GM18520 (cell line): ENCODE data around the gene PRKAG1.
A peak's percentile ranks its signal among the peaks of the same experiment; 100 is the strongest.
"Not testable (repeated sequence)": the region's sequence is repeated elsewhere in the genome, so short reads cannot be mapped to it uniquely, and the experiment has no call there.

ENCODE experiments used
- ATAC-seq: cut with Tn5 transposase; IDR thresholded peaks from one replicate; pipeline ENCODE4 v1.9.1; 2021; ENCODE audit not compliant: unreplicated experiment

Gene PRKAG1

GRCh38 chr12:49018261-49019119, at the start of gene PRKAG1:
PRKAG1 (minus strand) TSS chr12:49018776; CDS start chr12:49018740, 36 bp downstream.
- peak; percentile 87 for ATAC-seq

- no peak for ATAC-seq
These were observed 47.5 kb upstream of the PRKAG1 start for GRCh38 chr12:49066120-49066519.

- ATAC-seq = no peak
These were observed 46.2 kb upstream of the PRKAG1 start for GRCh38 chr12:49064767-49065152.

- ATAC-seq = not testable (repeated sequence)
These were observed 43.3 kb upstream of the PRKAG1 start for GRCh38 chr12:49061916-49062315.

GRCh38 chr12:49061157-49061650, 42.6 kb upstream of the PRKAG1 start:
- no peak for ATAC-seq

GRCh38 chr12:49060237-49061156, 41.9 kb upstream of the PRKAG1 start, which contains the start of gene KMT2D:
KMT2D (minus strand) TSS chr12:49060794; CDS start chr12:49055324, 5,470 bp downstream.
- no peak for ATAC-seq

GRCh38 chr12:49059299-49060171, 41.0 kb upstream of the PRKAG1 start:
- no peak for ATAC-seq

GRCh38 chr12:49059045-49059298, 40.4 kb upstream of the PRKAG1 start:
- ATAC-seq = no peak

- ATAC-seq = no peak
These were observed 39.9 kb upstream of the PRKAG1 start for GRCh38 chr12:49058366-49059044.

GRCh38 chr12:49057888-49058287, 39.3 kb upstream of the PRKAG1 start:
- ATAC-seq = no peak

GRCh38 chr12:49055978-49056754, 37.6 kb upstream of the PRKAG1 start:
- ATAC-seq = peak; percentile 68

- ATAC-seq = no peak
These were observed 36.5 kb upstream of the PRKAG1 start for GRCh38 chr12:49055092-49055491.

GRCh38 chr12:49054524-49054923, 35.9 kb upstream of the PRKAG1 start:
- no peak for ATAC-seq

GRCh38 chr12:49054096-49054495, 35.5 kb upstream of the PRKAG1 start:
- no peak for ATAC-seq

GRCh38 chr12:49052451-49053208, 34.1 kb upstream of the PRKAG1 start:
- ATAC-seq = no peak

- no peak for ATAC-seq
These were observed 33.3 kb upstream of the PRKAG1 start for GRCh38 chr12:49051777-49052438.

- ATAC-seq = no peak
These were observed 32.8 kb upstream of the PRKAG1 start for GRCh38 chr12:49051373-49051764.
